Esophagus (tissue), 2 donors: ENCODE results near the gene ATP8B2. TPM values are rescaled to one million over a fixed set of nuclear protein-coding genes. Genes with fewer than 3 reads are reported as not detected.
"Not testable (repeated sequence)": the region's sequence is repeated elsewhere in the genome, so short reads cannot be mapped to it uniquely, and the experiment has no call there.

Source experiments
- H3K27ac ChIP-seq, 2 donors: one replicate each; pipeline ENCODE4 v1.5.1; 2013; ENCODE audit warnings: low read depth in 2 of 2, mild to moderate bottlenecking in 2 of 2, inconsistent platforms in 1 of 2, low read length in 1 of 2, moderate library complexity in 1 of 2
- H3K27me3 ChIP-seq, 2 donors: one replicate each; pipeline ENCODE4 v1.6.1; 2013; ENCODE audit warnings: low read length in 2 of 2, control low read depth in 1 of 2, mild to moderate bottlenecking in 1 of 2; ENCODE audit not compliant: insufficient read depth in 2 of 2, control insufficient read depth in 1 of 2
- H3K36me3 ChIP-seq, 2 donors: one replicate each; pipeline ENCODE4 v1.6.1; 2013; ENCODE audit warnings: low read length in 1 of 2; ENCODE audit not compliant: control insufficient read depth in 2 of 2, insufficient read depth in 2 of 2
- H3K4me1 ChIP-seq, 2 donors: one replicate each; pipeline ENCODE4 v1.6.1; 2013; ENCODE audit warnings: low read length in 1 of 2; ENCODE audit not compliant: control insufficient read depth in 2 of 2, insufficient read depth in 2 of 2
- H3K4me3 ChIP-seq, 2 donors: one replicate each; pipeline ENCODE4 v1.5.1; 2013; ENCODE audit warnings: low read length in 2 of 2, mild to moderate bottlenecking in 2 of 2, low read depth in 1 of 2, moderate library complexity in 1 of 2
- H3K9me3 ChIP-seq, 2 donors: one replicate each; pipeline ENCODE4 v1.6.1; 2013; ENCODE audit warnings: mild to moderate bottlenecking in 2 of 2, low read depth in 1 of 2, low read length in 1 of 2, moderate library complexity in 1 of 2; ENCODE audit not compliant: control insufficient read depth in 2 of 2, insufficient read depth in 1 of 2
- WGBS, 2 donors: extraction: QIAGEN DNeasy Blood & Tissue Kit; methylation state at CpG; one replicate each; pipeline ENCODE4 v1.1.7; 2013; 5-methylcytosine and 5-hydroxymethylcytosine counted together
- polyA plus RNA-seq, 2 donors: library from polyadenylated mRNA; stranded (reverse); fragments of 200-250 nt; gene quantifications; one replicate each; pipeline ENCODE4 v1.2.3, GENCODE V29; 2013
- donor health status: healthy with polysubstance abuse.
- donor health status: Bipolar disorder and iron deficiency.

ATP8B2 gene
- polyA plus RNA-seq, 2 donors: 4.3 to 6.7 TPM

DNA sequence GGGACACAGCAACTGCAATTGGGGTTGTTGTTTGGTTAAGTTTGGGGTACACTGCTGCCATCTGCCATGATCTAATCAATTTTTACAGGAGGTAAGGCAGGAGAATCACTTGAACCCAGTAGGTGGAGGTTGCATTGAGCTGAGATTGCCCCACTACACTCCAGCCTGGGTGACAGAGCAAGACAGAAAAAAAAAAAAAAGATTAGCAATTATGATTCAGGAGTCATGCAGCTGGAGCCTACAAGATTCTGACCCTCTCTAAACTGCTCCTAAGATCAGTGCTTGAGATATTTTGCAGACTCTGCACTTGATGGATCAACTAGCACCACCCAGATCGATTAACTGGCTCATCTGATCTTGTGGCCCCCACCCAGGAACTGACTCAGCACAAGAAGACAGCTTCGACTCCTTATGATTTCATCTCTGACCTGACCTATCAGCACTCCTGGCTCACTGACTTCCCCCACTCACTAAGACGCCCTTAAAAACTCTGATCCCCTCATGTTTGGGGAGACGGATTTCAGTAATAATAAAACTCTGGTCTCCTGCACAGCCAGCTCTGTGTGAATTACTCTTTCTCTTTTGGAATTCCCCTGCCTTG, 17.6 kb upstream of the ATP8B2 start:
- not testable (repeated sequence) for H3K9me3 ChIP-seq, H3K27ac ChIP-seq, H3K36me3 ChIP-seq, H3K27me3 ChIP-seq, H3K4me3 ChIP-seq, H3K4me1 ChIP-seq
- 36 to 52% methylated on average over 4 of the region's 4 CpGs for WGBS, 2 donors

DNA sequence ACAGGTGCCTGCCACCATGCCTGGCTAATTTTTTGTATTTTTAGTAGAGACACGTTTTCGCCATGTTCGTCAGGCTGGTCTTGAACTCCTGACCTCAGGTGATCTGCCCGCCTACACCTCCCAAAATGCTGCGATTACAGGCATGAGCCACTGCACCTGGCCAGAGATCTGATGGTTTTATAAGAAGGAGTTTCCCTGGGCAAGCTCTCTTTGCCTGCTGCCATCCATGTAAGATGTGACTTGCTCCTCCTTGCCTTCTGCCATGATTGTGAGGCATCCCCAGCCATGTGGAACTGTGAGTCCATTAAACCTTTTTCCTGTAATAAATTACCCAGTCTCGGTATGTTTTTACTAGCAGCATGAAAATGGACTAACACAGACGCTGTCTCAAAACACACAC, 16.2 kb upstream of the ATP8B2 start:
- H3K9me3 ChIP-seq, H3K4me1 ChIP-seq, H3K36me3 ChIP-seq, H3K27ac ChIP-seq, H3K27me3 ChIP-seq, H3K4me3 ChIP-seq: not testable (repeated sequence)
- WGBS, 2 donors: 85 to 90% methylated on average over 7 of the region's 7 CpGs

DNA sequence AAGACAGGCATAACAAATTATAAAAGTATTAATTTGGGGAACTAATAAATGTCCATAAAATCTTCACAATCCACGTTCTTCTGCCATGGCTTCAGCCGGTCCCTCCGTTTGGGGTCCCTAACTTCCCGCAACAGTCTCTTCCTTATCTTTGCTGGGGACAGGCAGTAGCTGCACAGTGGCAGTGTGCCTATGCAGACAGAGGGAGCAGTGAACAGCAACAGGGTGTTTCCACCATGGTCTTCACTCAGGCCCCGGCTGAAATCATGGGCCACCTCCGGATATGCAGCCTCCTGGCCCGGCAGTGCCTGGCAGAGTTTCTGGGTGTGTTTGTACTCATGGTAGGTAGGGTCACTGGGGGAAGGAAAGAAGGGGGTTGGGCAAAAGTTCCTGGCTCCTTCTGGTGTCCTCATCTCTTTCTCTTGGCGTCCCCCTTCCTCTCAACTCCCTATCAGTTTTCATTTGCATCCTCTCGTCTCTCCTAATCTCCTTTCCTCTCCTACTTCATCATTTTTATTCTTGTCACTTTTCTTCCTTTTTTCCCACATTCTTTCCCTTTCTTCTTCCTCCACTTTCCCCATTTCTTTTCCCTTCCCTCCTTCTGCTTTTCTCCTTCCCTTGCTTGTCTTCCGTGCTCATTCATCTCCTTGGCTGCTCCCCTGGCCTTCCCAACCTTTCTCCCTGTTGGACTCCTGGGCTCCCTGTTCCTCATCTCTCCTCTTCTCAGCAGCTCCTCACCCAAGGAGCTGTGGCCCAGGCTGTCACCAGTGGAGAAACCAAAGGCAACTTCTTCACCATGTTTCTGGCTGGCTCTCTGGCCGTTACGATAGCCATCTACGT, 12.9 kb upstream of the ATP8B2 start:
- not testable (repeated sequence) for H3K27me3 ChIP-seq, H3K36me3 ChIP-seq, H3K27ac ChIP-seq, H3K4me3 ChIP-seq, H3K9me3 ChIP-seq, H3K4me1 ChIP-seq
- WGBS, 2 donors: 77 to 87% methylated on average over 13 of the region's 13 CpGs

DNA sequence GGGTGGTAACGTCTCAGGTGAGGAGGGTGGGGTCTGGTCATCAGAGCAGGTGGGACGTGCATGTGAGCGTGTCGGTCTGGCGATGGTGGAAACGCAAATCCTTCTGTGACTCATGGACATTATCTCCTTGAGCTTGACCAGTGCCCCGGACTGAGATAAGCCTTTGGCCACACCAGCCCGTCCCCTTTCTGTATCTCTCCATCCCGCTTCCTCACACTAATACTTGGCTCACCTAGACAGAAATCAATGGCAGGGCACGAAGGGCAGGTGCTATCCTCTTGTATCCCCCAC, 12.3 kb upstream of the ATP8B2 start:
- Histone ChIP-seq H3K27me3 (no peaks in the 10 kb centered on the region), H3K9me3 (peaks cover 0 to 2% of the 10 kb centered on the region in 2 donors), H3K4me1 (no peaks in the 10 kb centered on the region), H3K36me3 (no peaks in the 10 kb centered on the region), H3K4me3 (no peak overlapping the region), H3K27ac (no peak overlapping the region)
- 80 to 84% methylated on average over 10 of the region's 10 CpGs for WGBS, 2 donors

DNA sequence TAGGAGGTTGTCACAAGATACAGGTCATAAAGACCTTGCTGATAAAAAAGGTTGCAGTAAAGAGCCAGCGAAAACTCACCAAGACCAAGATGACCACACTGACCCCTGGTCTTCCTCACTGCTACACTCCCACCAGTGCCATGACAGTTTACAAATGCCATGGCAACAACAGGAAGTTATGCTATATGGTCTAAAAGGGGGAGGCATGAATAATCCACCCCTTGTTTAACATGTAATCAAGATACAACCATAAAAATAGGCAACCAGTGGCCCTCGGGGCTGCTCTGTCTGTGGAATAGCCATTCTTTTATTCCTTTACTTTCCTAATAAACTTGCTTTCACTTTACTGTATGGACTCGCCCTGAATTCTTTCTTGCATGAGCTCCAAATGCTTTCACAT, 11.1 kb upstream of the ATP8B2 start:
- not testable (repeated sequence) for H3K27ac ChIP-seq, H3K4me1 ChIP-seq, H3K36me3 ChIP-seq, H3K27me3 ChIP-seq, H3K9me3 ChIP-seq, H3K4me3 ChIP-seq
- 73 to 78% methylated on average over 3 of the region's 3 CpGs for whole genome bisulfite sequencing, 2 donors

DNA sequence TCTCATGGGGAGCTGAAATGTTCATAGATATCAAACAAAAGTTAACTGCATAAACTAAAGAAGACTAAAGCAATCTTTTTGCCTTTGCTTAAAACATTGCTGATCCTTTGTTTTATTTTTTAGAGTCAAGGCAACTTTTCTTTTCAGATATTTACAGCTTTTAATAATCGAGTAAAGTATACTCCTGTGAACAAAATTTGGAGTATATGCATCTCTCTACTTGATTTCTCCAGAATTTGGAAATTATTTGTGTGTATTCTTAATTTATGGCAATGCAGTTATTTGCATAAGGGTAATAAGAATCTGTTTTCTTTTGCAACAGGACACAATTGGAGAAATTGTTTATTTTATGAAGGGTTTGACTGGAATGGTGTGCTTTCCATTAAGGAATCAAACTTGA, 8.6 kb upstream of the ATP8B2 start:
- H3K4me3 ChIP-seq: no peak overlapping the region
- 84 to 88% methylated on average over 1 of the region's 1 CpG for WGBS, 2 donors

DNA sequence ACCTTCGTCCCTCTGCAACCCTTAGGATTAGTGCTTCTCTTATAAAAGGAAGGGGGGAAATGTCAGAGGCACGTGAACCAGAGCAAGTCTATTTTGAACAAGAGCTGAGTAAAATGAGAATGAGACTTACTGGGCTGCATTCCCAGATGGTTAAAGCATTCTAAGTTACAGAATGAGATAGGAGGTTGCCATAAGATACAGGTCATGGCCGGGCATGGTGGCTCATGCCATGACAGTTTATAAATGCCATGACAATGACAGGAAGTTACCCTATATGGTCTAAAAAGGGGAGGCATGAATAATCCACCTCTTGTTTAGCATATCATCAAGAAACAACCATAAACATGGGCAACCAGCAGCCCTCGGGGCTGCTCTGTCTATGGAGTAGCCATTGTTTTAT, 6.9 kb upstream of the ATP8B2 start:
- WGBS, 2 donors: 73 to 76% methylated on average over 4 of the region's 4 CpGs
- Histone ChIP-seq H3K4me1 (peaks cover 0 to 3% of the 10 kb centered on the region in 2 donors), H3K36me3 (no peaks in the 10 kb centered on the region), H3K9me3 (no peaks in the 10 kb centered on the region), H3K27ac (no peak overlapping the region), H3K4me3 (no peak overlapping the region), H3K27me3 (no peaks in the 10 kb centered on the region)

More for the DNA sequence above, 8.6 kb upstream of the ATP8B2 start:
- no peak overlapping the region for H3K27ac ChIP-seq
- no peaks in the 10 kb centered on the region for H3K36me3 ChIP-seq
- H3K9me3 ChIP-seq: no peaks in the 10 kb centered on the region
- H3K4me1 ChIP-seq: peaks cover 0 to 3% of the 10 kb centered on the region in 2 donors
- H3K27me3 ChIP-seq: no peaks in the 10 kb centered on the region

DNA sequence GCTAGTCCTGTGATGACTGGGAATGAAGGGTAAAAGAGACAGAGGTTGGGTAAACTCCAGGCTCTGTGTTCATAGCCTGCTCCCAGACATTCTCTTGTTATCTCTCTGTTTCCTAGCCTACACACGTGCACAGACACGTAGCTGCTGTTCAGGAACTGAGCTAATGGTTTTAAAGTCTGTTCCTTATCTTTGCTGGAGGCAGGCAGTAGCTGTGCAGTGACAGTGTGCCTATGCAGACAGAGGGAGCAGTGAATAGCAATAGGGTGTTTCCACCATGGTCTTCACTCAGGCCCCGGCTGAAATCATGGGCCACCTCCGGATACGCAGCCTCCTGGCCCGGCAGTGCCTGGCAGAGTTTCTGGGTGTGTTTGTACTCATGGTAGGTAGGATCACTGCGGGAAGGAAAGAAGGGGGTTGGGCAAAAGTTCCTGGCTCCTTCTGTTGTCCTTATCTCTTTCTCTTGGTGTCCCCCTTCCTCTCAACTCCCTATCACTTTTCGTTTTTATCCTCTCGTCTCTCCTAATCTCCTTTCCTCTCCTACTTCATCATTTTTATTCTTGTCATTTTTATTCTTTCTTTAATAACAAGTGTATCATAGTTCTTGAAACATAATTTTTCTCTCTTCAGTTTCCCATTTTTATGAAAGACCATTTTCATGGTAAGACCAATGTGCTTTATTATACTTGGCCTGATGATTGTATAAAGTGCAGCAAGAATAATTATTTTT, 4.3 kb upstream of the ATP8B2 start, which contains the start of gene AQP10:
TSS of gene AQP10 (plus strand) at position 212 of the 727 bp plus-strand sequence. CDS start at position 275, 63 bp downstream.
- no peak within 1 kb of the TSS for H3K27ac ChIP-seq

DNA sequence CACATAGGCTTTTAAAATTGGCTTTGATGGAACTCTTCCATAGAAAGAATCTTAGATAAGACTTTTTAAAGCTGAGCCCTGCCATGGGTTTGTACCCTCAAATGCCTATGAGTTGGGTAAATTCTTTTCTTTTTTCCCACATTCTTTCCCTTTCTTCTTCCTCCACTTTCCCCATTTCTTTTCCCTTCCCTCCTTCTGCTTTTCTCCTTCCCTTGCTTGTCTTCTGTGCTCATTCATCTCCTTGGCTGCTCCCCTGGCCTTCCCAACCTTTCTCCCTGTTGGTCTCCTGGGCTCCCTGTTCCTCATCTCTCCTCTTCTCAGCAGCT, 3.8 kb upstream of the ATP8B2 start:
- H3K9me3 ChIP-seq, H3K4me3 ChIP-seq, H3K27ac ChIP-seq, H3K36me3 ChIP-seq, H3K27me3 ChIP-seq, H3K4me1 ChIP-seq: not testable (repeated sequence)

More for the DNA sequence above, 4.3 kb upstream of the ATP8B2 start, which contains the start of gene AQP10:
- 29 to 30% methylated on average over 9 of the region's 9 CpGs for WGBS, 2 donors
- Histone ChIP-seq H3K4me1 (peaks cover 0 to 6% of the 10 kb centered on the region in 2 donors), H3K27me3 (no peaks in the 10 kb centered on the region), H3K4me3 (no peak within 1 kb of the TSS), H3K9me3 (no peaks in the 10 kb centered on the region), H3K36me3 (no peaks in the 10 kb centered on the region)
